IMR-90 (cell line): Measurements from ENCODE around the gene C7orf33. TPM values are rescaled to one million over a fixed set of nuclear protein-coding genes. Genes with fewer than 3 reads are reported as not detected.

Source experiments
- ATAC-seq: fragments of 200-7000 bp; cut with Tn5 transposase; 2 replicates; pipeline ENCODE4 v1.9.1; 2020; ENCODE audit warnings: low read depth, mild to moderate bottlenecking, moderate library complexity
- BruUV-seq: library from RNA; stranded (reverse); fragments of 400-500 nt; replicated peaks from 2 replicates; lab custom pipeline; 2021; lab: Mats Ljungman, UMichigan
- CTCF ChIA-PET: fragments of 300-600 bp; formaldehyde crosslinking; extraction: SDS; loops from one replicate; lab custom pipeline; 2021; ENCODE audit warnings: antibody characterized with exemption; lab: Yijun Ruan, JAX
- POLR2A ChIA-PET: fragments of 300-600 bp; sonication (Branson Sonifier 250); formaldehyde crosslinking; loops from one replicate; lab custom pipeline; 2022; ENCODE audit warnings: antibody characterized with exemption; ENCODE audit not compliant: unreplicated experiment; lab: Charles Lee
- DNase-seq: peaks from one replicate; pipeline ENCODE4 v3.0.0; 2013
- H2AFZ ChIP-seq: replicated peaks from 2 replicates; pipeline ENCODE3; 2013; ENCODE audit warnings: low read length, mild to moderate bottlenecking; ENCODE audit not compliant: poor library complexity
- H2AK5ac ChIP-seq: 2 replicates; pipeline ENCODE4 v1.6.1; 2013; ENCODE audit warnings: low read depth, low read length, inconsistent platforms
- H2AK9ac ChIP-seq: replicated peaks from 2 replicates; pipeline ENCODE3; 2013; ENCODE audit warnings: mild to moderate bottlenecking, low read depth, low read length, moderate library complexity; ENCODE audit not compliant: poor library complexity
- H2BK120ac ChIP-seq: 2 replicates; pipeline ENCODE4 v1.6.1; 2013; ENCODE audit warnings: low read depth, low read length, inconsistent platforms
- H2BK15ac ChIP-seq: 3 replicates; pipeline ENCODE4 v1.6.1; 2013; ENCODE audit warnings: low read depth, low read length, inconsistent platforms
- H2BK20ac ChIP-seq: 2 replicates; pipeline ENCODE4 v1.6.1; 2013; ENCODE audit warnings: low read depth, mild to moderate bottlenecking, inconsistent platforms, low read length, moderate library complexity
- H2BK5ac ChIP-seq: 2 replicates; pipeline ENCODE4 v1.6.1; 2013; ENCODE audit warnings: mild to moderate bottlenecking, low read depth, low read length, inconsistent platforms; ENCODE audit not compliant: poor library complexity, severe bottlenecking
- H3K14ac ChIP-seq: replicated peaks from 2 replicates; pipeline ENCODE4 v1.6.1; 2013; ENCODE audit warnings: low read depth, low read length, inconsistent platforms
- H3K18ac ChIP-seq: 2 replicates; pipeline ENCODE4 v1.6.1; 2013; ENCODE audit warnings: low read depth, low read length, control low read depth
- H3K23ac ChIP-seq: 2 replicates; pipeline ENCODE4 v1.6.1; 2013; ENCODE audit warnings: low read depth, low read length, inconsistent platforms
- H3K27ac ChIP-seq: 2 replicates; pipeline ENCODE4 v1.5.1; 2013; ENCODE audit warnings: mild to moderate bottlenecking, control low read depth, low read length; ENCODE audit not compliant: insufficient read depth
- H3K27me3 ChIP-seq: 2 replicates; pipeline ENCODE4 v1.6.1; 2013; ENCODE audit warnings: low read length; ENCODE audit not compliant: control insufficient read depth, insufficient read depth
- H3K36me3 ChIP-seq: 2 replicates; pipeline ENCODE4 v1.6.1; 2013; ENCODE audit warnings: low read length, mixed read lengths; ENCODE audit not compliant: control insufficient read depth, insufficient read depth
- H3K4ac ChIP-seq: 2 replicates; pipeline ENCODE4 v1.6.1; 2013; ENCODE audit warnings: low read depth, low read length, inconsistent platforms
- H3K4me1 ChIP-seq: 2 replicates; pipeline ENCODE4 v1.6.1; 2013; ENCODE audit warnings: low read length, mixed read lengths; ENCODE audit not compliant: control insufficient read depth, insufficient read depth
- H3K4me2 ChIP-seq: 2 replicates; pipeline ENCODE4 v1.6.1; 2013; ENCODE audit warnings: low read depth, mild to moderate bottlenecking, control low read depth, low read length, moderate library complexity
- H3K4me3 ChIP-seq: 2 replicates; pipeline ENCODE4 v1.5.1; 2013; ENCODE audit warnings: low read depth, mild to moderate bottlenecking, control low read depth, low read length, moderate library complexity; ENCODE audit not compliant: insufficient read depth
- H3K56ac ChIP-seq: 2 replicates; pipeline ENCODE4 v1.6.1; 2013; ENCODE audit warnings: low read length, inconsistent platforms; ENCODE audit not compliant: insufficient read depth; ENCODE audit errors: extremely low read depth
- H3K79me1 ChIP-seq, 2 experiments: 2 replicates each; pipeline ENCODE4 v1.6.1; 2013; ENCODE audit warnings: low read length in 2 of 2, inconsistent platforms in 1 of 2, low read depth in 1 of 2
- H3K9ac ChIP-seq: 2 replicates; pipeline ENCODE4 v1.6.1; 2013; ENCODE audit warnings: low read depth, low read length, control low read depth
- H3K9me1 ChIP-seq: 2 replicates; pipeline ENCODE4 v1.6.1; 2013; ENCODE audit warnings: low read length, inconsistent platforms; ENCODE audit not compliant: insufficient read depth
- H3K9me3 ChIP-seq: 2 replicates; pipeline ENCODE4 v1.6.1; 2013; ENCODE audit warnings: low read length; ENCODE audit not compliant: control insufficient read depth, insufficient read depth
- H4K20me1 ChIP-seq: 2 replicates; pipeline ENCODE4 v1.6.1; 2013; ENCODE audit warnings: low read length, inconsistent platforms; ENCODE audit not compliant: insufficient read depth
- H4K5ac ChIP-seq: 2 replicates; pipeline ENCODE4 v1.6.1; 2013; ENCODE audit warnings: mild to moderate bottlenecking, low read depth, low read length, control low read depth
- H4K8ac ChIP-seq, 2 experiments: 2 replicates each; pipeline ENCODE4 v1.6.1; 2013; ENCODE audit warnings: low read depth in 2 of 2, low read length in 2 of 2, control low read depth in 1 of 2, inconsistent platforms in 1 of 2
- H4K91ac ChIP-seq: 2 replicates; pipeline ENCODE4 v1.6.1; 2013; ENCODE audit warnings: low read depth, low read length, inconsistent platforms; ENCODE audit not compliant: insufficient read depth
- FOS ChIP-seq: fragments of 150-350 bp; IDR thresholded peaks from 2 replicates; pipeline ENCODE4 v1.6.1; 2016; ENCODE audit warnings: low read depth, low read length
- MAZ ChIP-seq: IDR thresholded peaks from 2 replicates; pipeline ENCODE4 v1.6.1; 2012; ENCODE audit warnings: low read depth, mild to moderate bottlenecking, low read length, improper control_type of control experiment, moderate library complexity, borderline replicate concordance
- MXI1 ChIP-seq: IDR thresholded peaks from 2 replicates; pipeline ENCODE4 v1.6.1; 2012; ENCODE audit warnings: low read depth, mild to moderate bottlenecking, low read length, moderate library complexity, borderline replicate concordance
- NFE2L2 ChIP-seq: fragments of 150-350 bp; IDR thresholded peaks from 2 replicates; pipeline ENCODE4 v1.6.1; 2016; ENCODE audit warnings: low read depth, mild to moderate bottlenecking, low read length
- RAD21 ChIP-seq: IDR thresholded peaks from 2 replicates; pipeline ENCODE4 v1.6.1; 2012; ENCODE audit warnings: low read length, improper control_type of control experiment
- WGBS, 2 experiments: methylation state at CpG; one replicate each; pipeline versions ENCODE4 v1.1.5 to v1.1.7; 2013; ENCODE audit warnings: missing lambda C conversion rate in 2 of 2; ENCODE audit not compliant: insufficient read length in 1 of 2; ENCODE audit errors: extremely low coverage in 2 of 2; 5-methylcytosine and 5-hydroxymethylcytosine counted together
- dilution Hi-C: fragments of 300-500 bp; cut with HindIII; formaldehyde crosslinking; loops from one replicate; pipeline ENCODE4 v1.14.3; 2018; ENCODE audit warnings: low sequenced_read_pairs; ENCODE audit not compliant: unreplicated experiment
- in situ Hi-C: fragments of 300-500 bp; cut with MboI; formaldehyde crosslinking; loops from 3 replicates; pipeline ENCODE4 v1.14.3; 2019; ENCODE audit warnings: low sequenced_read_pairs, inconsistent platforms, mixed read lengths
- intact Hi-C: fragments of 100-400 bp; cut with micrococcal nuclease; formaldehyde crosslinking; loops from 2 replicates; pipeline ENCODE4 v1.10.0; 2022
- polyA plus RNA-seq, 3 experiments: library from polyadenylated mRNA; depleted of rRNA; stranded (reverse); fragments of >200 nt; gene quantifications; 2 replicates each; pipeline ENCODE4 v1.2.3, GENCODE V29; 2012; ENCODE audit warnings: low replicate concordance in 1 of 3
- total RNA-seq: library from RNA; depleted of rRNA; stranded (reverse); fragments of >200 nt; gene quantifications from 2 replicates; pipeline ENCODE4 v1.2.3, GENCODE V29; 2012

C7orf33 gene
- total and polyA plus RNA-seq, 2 of the 4 experiments (the other 2 are of a cell fraction), result not detected

GRCh38 chr7:148633761-148634160 is 43.2 kb downstream of the C7orf33 start:
- Histone ChIP-seq H4K8ac (no peak overlapping the region), H2BK5ac (no peak overlapping the region), H3K9ac (no peak overlapping the region), H4K5ac (no peak overlapping the region), H2BK120ac (no peak overlapping the region), H2BK20ac (no peak overlapping the region), H3K9me1 (no peaks in the 10 kb centered on the region), H3K27me3 (0 out of 2 replicates have a peak, but pooled peaks cover 3% of the 10 kb centered on the region), H2AK9ac (no peak overlapping the region), H4K20me1 (no peaks in the 10 kb centered on the region), H3K4me1 (no peaks in the 10 kb centered on the region), H4K91ac (no peak overlapping the region), H2AFZ (no peak overlapping the region), H3K4me3 (no peak overlapping the region), H3K4me2 (no peak overlapping the region), H3K9me3 (no peaks in the 10 kb centered on the region), H3K56ac (no peak overlapping the region), H3K27ac (no peak overlapping the region), H3K36me3 (no peaks in the 10 kb centered on the region), H3K23ac (no peak overlapping the region), H2AK5ac (no peak overlapping the region), H3K79me1 (no peaks in the 10 kb centered on the region), H3K4ac (no peak overlapping the region), H3K18ac (no peak overlapping the region), H2BK15ac (no peak overlapping the region), H3K14ac (no peak overlapping the region)
- TF ChIP-seq MAZ, result no peak
- TF ChIP-seq FOS, result no peak
- no peak for TF ChIP-seq MXI1
- TF ChIP-seq NFE2L2, result no peak
- TF ChIP-seq RAD21, result no peak
- ChIA-PET CTCF (no interaction called here), POLR2A (no interaction called here)
- dilution Hi-C loops, result no loop called here
- DNase-seq (no peak), ATAC-seq (no peak)
- no CpG with 5 or more reads among the region's 6 CpGs for WGBS, 2 experiments
- no TSS peak for BruUV-seq
- in situ Hi-C loops, result no loop called here
- intact Hi-C loops, result no loop called here
